ENCODE measurements around the gene NRDC. TPM values are rescaled to one million over a fixed set of nuclear protein-coding genes. Genes with fewer than 3 reads are reported as not detected.

The NRDC gene
- total and polyA plus RNA-seq, 2 experiments from 2014 or later, result 129 to 217 TPM

- TF ChIP-seq, protein P1, sequence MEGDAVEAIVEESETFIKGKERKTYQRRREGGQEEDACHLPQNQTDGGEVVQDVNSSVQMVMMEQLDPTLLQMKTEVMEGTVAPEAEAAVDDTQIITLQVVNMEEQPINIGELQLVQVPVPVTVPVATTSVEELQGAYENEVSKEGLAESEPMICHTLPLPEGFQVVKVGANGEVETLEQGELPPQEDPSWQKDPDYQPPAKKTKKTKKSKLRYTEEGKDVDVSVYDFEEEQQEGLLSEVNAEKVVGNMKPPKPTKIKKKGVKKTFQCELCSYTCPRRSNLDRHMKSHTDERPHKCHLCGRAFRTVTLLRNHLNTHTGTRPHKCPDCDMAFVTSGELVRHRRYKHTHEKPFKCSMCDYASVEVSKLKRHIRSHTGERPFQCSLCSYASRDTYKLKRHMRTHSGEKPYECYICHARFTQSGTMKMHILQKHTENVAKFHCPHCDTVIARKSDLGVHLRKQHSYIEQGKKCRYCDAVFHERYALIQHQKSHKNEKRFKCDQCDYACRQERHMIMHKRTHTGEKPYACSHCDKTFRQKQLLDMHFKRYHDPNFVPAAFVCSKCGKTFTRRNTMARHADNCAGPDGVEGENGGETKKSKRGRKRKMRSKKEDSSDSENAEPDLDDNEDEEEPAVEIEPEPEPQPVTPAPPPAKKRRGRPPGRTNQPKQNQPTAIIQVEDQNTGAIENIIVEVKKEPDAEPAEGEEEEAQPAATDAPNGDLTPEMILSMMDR (conservative IDR thresholded peaks at IDR 0.05; ENCODE audit: low read depth in 2 of 2), result no peak
- TF ChIP-seq EZH2phosphoT487 (IDR thresholded peaks at IDR 0.05; ENCODE audit: unreplicated experiment), result no peak
- TF ChIP-seq POLR2AphosphoS5 (IDR thresholded peaks at IDR 0.05; ENCODE audit: low read depth), result no peak
- TF ChIP-seq REST (IDR thresholded peaks at IDR 0.05; ENCODE audit: unreplicated experiment), result no peak
- TF ChIP-seq NANOG (IDR thresholded peaks at IDR 0.05; ENCODE audit: borderline replicate concordance), result no peak
- no peak for TF ChIP-seq EZH2 (IDR thresholded peaks at IDR 0.05; ENCODE audit: low read depth, unreplicated experiment)
- TF ChIP-seq CREB1 (CRISPR knock-in tag; IDR thresholded peaks at IDR 0.05; ENCODE audit: low read depth), result no peak
- no peak for TF ChIP-seq JUNB (IDR thresholded peaks at IDR 0.05; ENCODE audit: unreplicated experiment)
Observed at GRCh38 chr1:51867479-51868232, 10.9 kb downstream of the NRDC start (continued).

DNA sequence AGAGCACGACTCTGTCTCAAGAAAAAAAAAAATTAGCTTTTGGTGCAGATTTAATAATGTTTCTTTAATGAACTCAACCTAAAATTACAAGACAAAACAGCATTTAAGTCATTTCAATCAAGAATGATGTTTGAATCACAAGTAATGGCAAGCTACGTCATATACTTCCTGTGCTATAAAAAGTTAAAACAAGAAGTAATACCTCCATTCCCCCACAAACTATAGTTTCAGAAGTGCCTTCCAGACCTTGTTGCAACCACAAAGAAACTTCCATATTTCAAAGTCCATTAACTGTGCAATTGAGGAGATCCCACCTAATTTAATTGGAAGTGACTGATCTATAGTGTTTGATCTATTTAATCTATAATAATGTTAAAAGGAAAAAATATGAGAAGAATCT, 15.1 kb downstream of the NRDC start:
- no peaks in the 10 kb centered on the region for H3K36me3 ChIP-seq (ENCODE audit: insufficient read depth)
- no peaks in the 10 kb centered on the region for H3F3A ChIP-seq (replicated peaks; ENCODE audit: low read depth)
- Mint-ChIP-seq H3K27ac (no peak overlapping the region), H3K36me3 (ENCODE audit: low read depth) (no peaks in the 10 kb centered on the region), H3K4me1 (peaks cover 31% of the 10 kb centered on the region; the same call in 2 of the 3 replicates), H3K27me3 (ENCODE audit: insufficient read depth, low read depth, poor library complexity) (no peaks in the 10 kb centered on the region), H3K9me3 (no peaks in the 10 kb centered on the region), H3K4me3 (no peak overlapping the region)
- DNase-seq (ENCODE audit: low spot score) (no peak), ATAC-seq (no peak)
- H2AFZ ChIP-seq, result no peak overlapping the region
- no peak overlapping the region for H3K4me2 ChIP-seq
- no peaks in the 10 kb centered on the region for H3K9me2 ChIP-seq (ENCODE audit: insufficient read depth)
- H3K79me2 ChIP-seq (replicated peaks; ENCODE audit: insufficient read depth), result peaks cover 82% of the 10 kb centered on the region
- peaks cover 19% of the 10 kb centered on the region for H3K4me1 ChIP-seq (ENCODE audit: insufficient read depth)
- TF ChIP-seq JUNB (IDR thresholded peaks at IDR 0.05; ENCODE audit: unreplicated experiment) (no peak), EZH2 (IDR thresholded peaks at IDR 0.05; ENCODE audit: low read depth, unreplicated experiment) (no peak), ETS1 (IDR thresholded peaks at IDR 0.05) (no peak), STAT1 (IDR thresholded peaks at IDR 0.05; ENCODE audit: unreplicated experiment) (no peak), ZNF331 (CRISPR knock-in tag; IDR thresholded peaks at IDR 0.05; ENCODE audit: low read depth) (no peak), NANOG (IDR thresholded peaks at IDR 0.05; ENCODE audit: borderline replicate concordance) (no peak), EZH2phosphoT487 (IDR thresholded peaks at IDR 0.05; ENCODE audit: unreplicated experiment) (no peak), POLR2AphosphoS5 (IDR thresholded peaks at IDR 0.05; ENCODE audit: low read depth) (no peak)
- TF ChIP-seq, protein P1 (conservative IDR thresholded peaks at IDR 0.05; ENCODE audit: low read depth in 2 of 2), result no peak
- no peak overlapping the region for H3K4me3 ChIP-seq
- no peaks in the 10 kb centered on the region for H3K27me3 ChIP-seq (ENCODE audit: insufficient read depth)
- H3K27ac ChIP-seq (ENCODE audit: low read depth), result no peak overlapping the region
- peaks cover 17% of the 10 kb centered on the region for H4K20me1 ChIP-seq (replicated peaks; ENCODE audit: insufficient read depth)

Measured in GM23338 (cell line).